SW480 (cell line): ENCODE data around the gene MARK4.
"Not testable (repeated sequence)": the region's sequence is repeated elsewhere in the genome, so short reads cannot be mapped to it uniquely, and the experiment has no call there.

Experiments used
- DNase-seq: peaks from one replicate; pipeline ENCODE4 v3.0.0-alpha.2; 2016; ENCODE audit warnings: low spot score

The MARK4 gene

DNA sequence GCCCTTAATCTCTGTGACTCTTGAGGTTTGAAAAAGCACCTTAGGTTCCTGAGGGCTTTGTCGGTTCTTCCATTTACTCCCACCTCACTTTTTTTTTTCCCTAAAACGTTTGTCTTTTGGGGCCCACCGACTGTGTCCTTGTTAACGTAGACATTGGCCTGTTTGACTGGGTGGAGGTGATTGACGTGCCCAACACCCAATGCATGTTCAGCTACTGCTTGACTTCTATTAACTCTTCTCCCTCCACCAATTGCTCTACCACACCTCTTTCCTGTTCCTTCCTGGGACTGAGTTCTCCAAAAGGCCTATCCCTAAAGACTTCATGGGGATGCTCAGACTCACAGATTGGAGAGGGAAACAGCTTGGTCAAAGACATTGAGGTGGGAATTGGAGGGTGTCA lies 54.4 kb downstream of the MARK4 start:
- DNase-seq, result no peak

DNA sequence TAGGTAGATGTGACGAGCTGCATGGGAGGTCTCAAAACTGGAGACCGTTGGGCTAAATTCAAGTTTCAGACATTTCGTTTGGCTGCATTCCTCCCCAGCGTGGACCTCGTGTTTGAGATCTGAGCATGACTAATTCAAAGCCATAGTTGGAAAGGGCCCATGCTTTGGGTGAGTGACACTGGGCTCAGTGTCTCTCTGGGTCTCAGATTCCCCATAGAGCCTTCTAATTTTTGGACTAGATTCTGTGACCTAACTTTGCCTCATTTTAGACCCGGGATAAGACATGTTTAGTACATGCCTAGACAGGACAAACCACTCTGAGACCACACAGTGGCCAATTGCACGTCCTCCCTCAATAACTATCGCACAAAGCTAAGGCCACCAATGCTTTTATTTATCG lies 55.0 kb downstream of the MARK4 start:
- DNase-seq, result no peak

DNA sequence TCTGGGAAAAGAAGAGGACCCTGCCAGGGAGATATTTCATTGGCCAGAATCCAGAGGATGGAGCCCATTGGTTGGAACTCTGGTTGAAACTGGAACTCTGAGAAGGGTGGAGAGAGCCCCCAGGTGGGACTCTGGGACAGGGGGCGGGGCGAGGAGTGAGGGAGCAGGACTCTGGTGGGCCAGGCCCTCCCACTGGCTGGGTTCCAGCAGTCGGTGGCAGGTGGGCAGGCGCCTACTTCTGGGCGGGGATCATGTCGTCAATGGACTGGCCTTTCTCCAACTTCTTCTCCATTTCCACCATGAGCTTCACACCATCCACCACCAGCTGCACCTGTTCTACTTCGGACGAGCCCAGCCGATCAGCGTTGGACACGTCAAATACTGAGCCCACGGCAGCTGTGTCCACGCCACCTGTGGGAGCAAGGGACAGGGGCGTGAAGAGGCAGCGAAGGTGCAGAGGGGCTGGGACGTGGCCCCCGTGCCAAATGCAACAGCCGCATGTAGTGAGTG lies 55.5 kb downstream of the MARK4 start:
- DNase-seq, result no peak

- DNase-seq, result no peak
Measured at GRCh38 chr19:45307361-45307760, 56.3 kb downstream of the MARK4 start.

- not testable (repeated sequence) for DNase-seq
Measured at GRCh38 chr19:45309322-45309721, 58.3 kb downstream of the MARK4 start.

- DNase-seq, result peak; percentile 61
Measured at GRCh38 chr19:45311621-45312020, 60.5 kb downstream of the MARK4 start.

DNA sequence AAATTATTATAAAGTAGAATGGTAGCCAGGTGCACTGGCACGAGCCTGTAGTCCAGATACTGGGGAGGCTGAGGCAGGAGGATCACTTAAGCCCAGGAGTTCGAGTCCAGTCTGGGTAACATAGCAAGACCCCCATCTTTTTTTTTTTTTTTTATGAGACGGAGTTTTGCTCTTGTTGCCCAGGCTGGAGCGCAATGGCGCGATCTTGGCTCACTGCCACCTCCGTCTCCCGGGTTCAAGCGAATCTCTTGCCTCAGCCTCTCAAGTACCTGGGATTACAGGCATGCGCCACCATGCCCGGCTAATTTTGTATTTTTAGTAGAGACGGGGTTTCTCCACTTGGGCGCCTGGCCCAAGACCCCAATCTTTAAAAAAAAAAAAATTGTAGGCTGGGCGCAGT lies 61.2 kb downstream of the MARK4 start:
- not testable (repeated sequence) for DNase-seq

GRCh38 chr19:45314708-45315245 lies 63.7 kb downstream of the MARK4 start:
- no peak for DNase-seq

DNA sequence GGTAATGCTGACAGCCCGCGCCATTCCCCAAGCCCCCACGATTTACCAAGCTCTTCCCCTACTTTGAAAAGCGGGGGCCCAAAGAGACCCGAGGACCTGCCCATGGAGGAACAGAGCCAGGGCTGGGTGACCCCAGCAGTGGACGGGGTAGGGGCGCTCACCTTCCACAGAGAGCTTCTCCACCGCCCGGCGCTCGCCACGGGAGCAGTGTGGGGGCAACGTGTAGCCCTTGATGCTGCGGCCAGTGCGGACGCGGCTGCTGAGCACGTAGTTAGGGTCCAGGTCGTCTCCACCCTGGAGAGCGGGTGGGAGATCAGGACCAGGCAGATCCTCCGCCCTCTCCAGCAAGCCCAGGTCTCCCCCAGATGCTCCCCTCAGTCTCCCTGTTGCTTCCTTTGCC lies 64.2 kb downstream of the MARK4 start:
- DNase-seq, result no peak

- DNase-seq, result no peak
Measured at GRCh38 chr19:45320997-45321775, 70.1 kb downstream of the MARK4 start.

DNA sequence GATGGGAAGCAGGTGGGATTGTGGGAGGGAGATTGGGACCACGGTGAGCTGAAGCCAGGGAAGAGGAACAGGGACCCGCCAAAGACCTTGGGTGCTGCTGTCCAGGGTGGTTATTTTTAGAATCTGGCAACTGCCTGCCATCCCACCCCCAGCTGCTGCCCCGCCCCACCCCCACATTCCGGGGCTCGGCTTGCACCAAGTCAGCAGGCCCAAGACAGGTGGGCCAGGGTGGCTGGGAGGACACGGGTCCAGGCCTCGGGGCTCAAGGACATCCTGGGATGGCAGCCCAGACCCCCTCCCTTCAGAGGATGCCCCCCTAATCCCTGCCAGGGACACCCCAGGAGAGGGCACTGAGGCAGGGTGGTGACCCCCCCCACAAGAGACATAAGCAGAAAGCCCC lies 70.8 kb downstream of the MARK4 start:
- no peak for DNase-seq

DNA sequence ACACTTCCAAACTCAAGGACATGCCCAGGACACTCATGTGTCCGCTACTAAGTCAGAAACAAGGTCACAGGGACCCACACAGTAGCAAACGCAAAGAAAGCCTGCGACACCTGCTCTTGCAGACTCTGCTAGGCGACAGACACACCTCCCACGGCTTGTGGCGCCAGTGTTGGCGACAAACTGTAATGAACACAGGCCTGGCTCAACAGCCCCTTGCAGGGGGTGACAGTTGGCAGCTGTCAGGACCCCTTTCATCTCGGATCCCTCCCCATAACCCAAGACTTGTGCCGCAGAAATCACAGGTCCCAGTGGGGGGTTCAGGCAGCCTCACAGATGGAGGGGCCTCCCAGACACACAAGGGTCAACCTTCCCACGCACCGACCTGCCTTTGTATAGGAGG lies 71.2 kb downstream of the MARK4 start:
- DNase-seq, result no peak

GRCh38 chr19:45322744-45323281 lies 71.7 kb downstream of the MARK4 start, which contains the start of gene CKM:
Gene CKM, minus strand, starts transcription at chr19:45322875. Its CDS starts 3,162 bp downstream, at chr19:45319713.
- no peak for DNase-seq

- DNase-seq, result no peak
Measured at GRCh38 chr19:45323671-45324081, 72.6 kb downstream of the MARK4 start.

- DNase-seq, result no peak
Measured at GRCh38 chr19:45324349-45324907, 73.4 kb downstream of the MARK4 start.

DNA sequence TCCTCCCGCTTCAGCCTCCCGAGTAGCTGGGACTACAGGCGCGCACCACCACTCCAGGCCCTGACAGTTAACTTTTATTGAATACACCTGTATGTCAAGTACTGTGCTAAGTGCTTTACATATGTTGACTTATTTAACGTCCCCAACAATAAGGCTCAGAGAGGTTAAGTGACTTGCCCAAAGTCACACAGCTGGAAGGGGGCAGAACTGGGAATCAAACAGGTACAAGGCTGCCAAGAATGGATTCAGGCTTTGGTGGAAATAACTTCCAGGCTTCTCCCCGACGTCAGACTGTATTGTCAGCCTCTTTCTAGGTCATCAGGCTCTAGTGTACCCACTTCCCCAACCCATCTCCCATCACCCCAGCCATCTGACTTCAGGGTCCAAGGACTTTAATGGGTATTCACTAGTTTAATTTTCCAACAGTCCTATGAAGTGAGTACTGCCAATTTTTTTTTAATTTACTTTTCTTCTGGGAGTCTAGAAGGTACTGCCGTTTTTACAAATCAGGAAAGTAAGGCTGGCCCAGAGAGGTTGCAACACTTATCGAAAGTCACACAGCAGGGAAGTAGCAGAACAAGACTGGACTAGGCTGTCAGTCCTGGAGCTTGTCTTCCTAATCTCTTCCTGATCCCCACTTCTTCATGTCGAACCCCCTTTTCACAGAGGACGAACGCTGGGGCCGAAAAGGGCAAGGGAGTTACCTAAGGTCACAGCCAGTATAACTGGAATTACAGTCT lies 76.5 kb downstream of the MARK4 start:
- no peak for DNase-seq

GRCh38 chr19:45331411-45331810 lies 80.3 kb downstream of the MARK4 start:
- no peak for DNase-seq

DNA sequence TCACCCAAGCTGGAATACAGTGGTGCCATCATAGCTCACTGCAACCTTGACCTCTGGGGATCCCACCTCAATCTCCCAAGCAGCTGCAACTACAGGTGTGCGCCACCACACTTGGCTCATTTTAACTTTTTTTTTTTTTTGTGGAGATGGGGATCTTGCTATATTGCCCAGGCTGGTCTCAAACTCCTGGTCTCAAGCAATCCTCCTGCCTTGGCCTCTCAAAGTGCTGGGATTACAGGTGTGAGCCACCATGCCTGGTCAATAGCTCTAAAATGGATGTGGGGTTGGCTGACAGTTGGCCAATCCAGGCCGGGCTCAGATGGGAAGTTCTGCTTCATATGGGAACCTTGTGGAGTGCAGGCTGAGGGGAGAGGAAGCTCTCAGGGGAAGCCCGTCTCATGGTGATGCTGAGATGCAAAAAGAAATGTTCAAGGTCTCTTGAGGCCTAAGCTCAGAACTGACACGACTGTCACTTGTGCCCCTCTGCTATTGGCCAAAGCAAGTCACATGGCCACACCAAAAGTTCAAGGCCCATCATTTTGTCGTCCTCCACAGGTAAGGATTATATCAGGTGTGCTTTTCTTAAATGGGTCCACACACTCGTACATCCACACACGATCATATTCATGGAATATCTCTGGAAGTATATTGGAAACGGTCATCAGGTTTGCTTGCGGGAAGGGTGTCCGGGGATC lies 82.7 kb downstream of the MARK4 start:
- no peak for DNase-seq

DNA sequence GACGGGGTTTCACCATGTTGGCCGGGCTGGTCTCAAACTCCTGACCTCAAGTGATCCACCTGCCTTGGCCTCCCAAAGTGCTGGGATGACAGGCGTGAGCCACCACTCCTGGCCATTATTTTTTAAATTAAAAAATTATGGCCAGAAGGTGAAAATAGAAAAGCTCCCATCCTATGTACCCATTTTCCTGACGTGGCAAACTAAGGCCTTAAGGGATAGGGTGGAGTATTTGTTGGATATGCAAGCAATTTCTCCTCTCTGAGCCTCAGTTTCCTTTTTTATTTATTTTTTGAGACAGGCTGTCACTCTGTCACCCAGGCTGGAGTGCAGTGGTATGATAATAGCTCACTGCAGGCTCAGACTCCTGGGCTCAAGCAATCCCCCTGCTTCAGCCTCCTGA lies 83.8 kb downstream of the MARK4 start:
- not testable (repeated sequence) for DNase-seq

GRCh38 chr19:45336696-45337251 lies 85.7 kb downstream of the MARK4 start:
- DNase-seq, result no peak

DNA sequence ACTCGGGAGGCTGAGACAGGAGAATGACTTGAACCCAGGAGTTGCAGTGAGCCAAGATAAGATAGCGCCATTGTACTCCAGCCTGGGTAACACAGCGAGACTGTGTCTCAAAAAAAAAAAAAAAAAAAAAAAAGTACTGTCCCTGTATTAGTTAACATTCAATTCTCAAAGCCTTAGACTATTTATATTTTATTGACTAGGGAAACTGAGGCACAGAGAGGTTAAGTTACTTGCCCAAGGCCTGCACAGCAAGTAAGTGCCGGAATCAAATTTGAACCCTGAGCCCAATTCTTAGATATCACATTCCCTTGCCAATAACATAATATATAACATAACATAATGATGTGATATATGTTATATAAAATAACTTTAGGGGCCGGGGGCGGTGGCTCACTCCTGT lies 88.6 kb downstream of the MARK4 start:
- DNase-seq, result no peak
